HG02884 (cell line): Measurements from ENCODE around the gene FAN1.
A peak's percentile ranks its signal among the peaks of the same experiment; 100 is the strongest.

Experiments used
- ATAC-seq: cut with Tn5 transposase; IDR thresholded peaks from one replicate; pipeline ENCODE4 v1.9.1; 2021; ENCODE audit warnings: mild to moderate bottlenecking, moderate library complexity; ENCODE audit not compliant: unreplicated experiment

The FAN1 gene

GRCh38 chr15:30954674-30955073 lies 51.0 kb downstream of the FAN1 start:
- ATAC-seq: no peak

- no peak for ATAC-seq
These were observed 52.8 kb downstream of the FAN1 start for GRCh38 chr15:30956216-30957124.

GRCh38 chr15:30958219-30958618 lies 54.5 kb downstream of the FAN1 start:
- ATAC-seq: no peak

GRCh38 chr15:30962079-30962478 lies 58.4 kb downstream of the FAN1 start:
- ATAC-seq: no peak

- ATAC-seq: no peak
These were observed 58.9 kb downstream of the FAN1 start for GRCh38 chr15:30962659-30963058.

- ATAC-seq: no peak
These were observed 60.0 kb downstream of the FAN1 start for GRCh38 chr15:30963681-30964080.

- ATAC-seq: no peak
These were observed 66.0 kb downstream of the FAN1 start for GRCh38 chr15:30969724-30970123.

GRCh38 chr15:30973379-30973778 lies 69.7 kb downstream of the FAN1 start:
- no peak for ATAC-seq

- no peak for ATAC-seq
These were observed 70.4 kb downstream of the FAN1 start for GRCh38 chr15:30974112-30974511.

- no peak for ATAC-seq
These were observed 74.6 kb downstream of the FAN1 start for GRCh38 chr15:30978328-30978727.

- no peak for ATAC-seq
These were observed 75.7 kb downstream of the FAN1 start for GRCh38 chr15:30979457-30979856.

- no peak for ATAC-seq
These were observed 80.4 kb downstream of the FAN1 start for GRCh38 chr15:30984118-30984517.

GRCh38 chr15:30984542-30984941 lies 80.8 kb downstream of the FAN1 start:
- ATAC-seq: no peak

GRCh38 chr15:30985081-30985531 lies 81.4 kb downstream of the FAN1 start:
- ATAC-seq: no peak

- ATAC-seq: no peak
These were observed 86.3 kb downstream of the FAN1 start for GRCh38 chr15:30990036-30990435.

- ATAC-seq: no peak
These were observed 86.9 kb downstream of the FAN1 start for GRCh38 chr15:30990446-30991254.

GRCh38 chr15:30991255-30992235 lies 87.8 kb downstream of the FAN1 start, which contains the start of gene MTMR10:
Gene MTMR10, minus strand, starts transcription at chr15:30991628. Its CDS starts 122 bp downstream, at chr15:30991506.
- peak; percentile 78 for ATAC-seq

GRCh38 chr15:30992249-30992864 lies 88.6 kb downstream of the FAN1 start:
- no peak for ATAC-seq
